NCI-H146 treated with DMSO at 0.1 percent for 48 hours (cell line): ENCODE results near the gene TAS2R14.

ENCODE experiments used
- DNase-seq: peaks from one replicate; lab custom pipeline; 2025; ENCODE audit not compliant: unreplicated experiment; lab: John Stamatoyannopoulos, UW

Gene TAS2R14

DNA sequence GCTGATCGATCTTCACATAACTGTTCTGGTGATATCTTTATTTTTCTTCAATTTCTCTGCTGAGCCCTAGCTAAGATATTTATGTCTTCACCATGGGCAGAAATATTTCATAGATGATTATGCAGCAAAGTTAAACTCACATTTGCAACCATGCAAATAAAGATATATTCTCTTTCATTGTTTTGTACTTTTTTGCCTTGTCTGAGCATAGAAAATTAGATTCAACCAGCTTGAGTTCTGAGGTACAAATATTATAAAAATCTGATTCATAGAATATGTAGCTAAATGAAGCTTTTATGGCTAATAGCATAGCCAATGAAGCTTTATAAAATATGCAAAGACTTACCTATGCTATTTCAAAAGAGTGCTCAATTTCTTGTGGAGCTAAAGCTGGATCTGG lies 29.6 kb downstream of the TAS2R14 start, which contains the start of gene TAS2R13:
TAS2R13 (minus strand) TSS at position 101 of the 400 bp plus-strand sequence. CDS start 264 bp downstream, outside the sequence.
- DNase-seq: no peak

DNA sequence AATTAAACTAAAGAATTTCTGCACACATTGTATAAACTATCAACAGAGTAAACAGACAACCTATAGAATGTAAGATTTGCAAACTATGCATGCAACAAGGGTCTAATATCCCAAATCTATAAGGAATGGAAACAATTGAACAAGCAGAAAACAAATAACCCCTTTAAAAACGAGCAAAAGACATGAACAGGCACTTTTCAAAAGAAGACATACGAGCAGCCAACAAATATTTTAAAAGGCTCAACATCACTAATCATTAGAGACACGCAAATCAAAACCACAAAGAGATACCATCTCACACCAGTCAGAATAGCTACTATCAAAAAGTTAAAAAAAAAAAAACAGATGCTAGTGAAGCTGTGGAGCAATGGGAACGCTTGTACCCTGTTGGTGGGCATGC lies 34.4 kb downstream of the TAS2R14 start:
- DNase-seq: no peak

DNA sequence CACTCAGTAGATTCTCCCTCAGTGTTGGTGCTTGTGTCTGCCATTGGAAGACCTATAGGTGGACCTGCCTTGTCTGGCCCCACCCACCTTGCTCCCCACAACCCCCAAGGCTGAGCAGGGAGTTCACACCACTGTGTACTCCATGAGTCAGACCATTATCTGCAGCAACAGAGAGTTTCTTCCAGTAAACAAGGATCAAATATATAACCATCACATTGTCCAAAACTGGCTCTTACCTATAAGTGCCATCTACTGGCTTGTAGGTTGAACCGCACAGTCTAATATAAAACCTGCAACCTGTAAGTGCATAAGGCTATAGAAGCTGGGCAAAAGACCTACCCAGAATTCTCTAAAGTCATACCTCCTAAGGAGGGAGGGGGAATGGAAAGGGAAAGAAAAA lies 37.6 kb downstream of the TAS2R14 start:
- DNase-seq: no peak

DNA sequence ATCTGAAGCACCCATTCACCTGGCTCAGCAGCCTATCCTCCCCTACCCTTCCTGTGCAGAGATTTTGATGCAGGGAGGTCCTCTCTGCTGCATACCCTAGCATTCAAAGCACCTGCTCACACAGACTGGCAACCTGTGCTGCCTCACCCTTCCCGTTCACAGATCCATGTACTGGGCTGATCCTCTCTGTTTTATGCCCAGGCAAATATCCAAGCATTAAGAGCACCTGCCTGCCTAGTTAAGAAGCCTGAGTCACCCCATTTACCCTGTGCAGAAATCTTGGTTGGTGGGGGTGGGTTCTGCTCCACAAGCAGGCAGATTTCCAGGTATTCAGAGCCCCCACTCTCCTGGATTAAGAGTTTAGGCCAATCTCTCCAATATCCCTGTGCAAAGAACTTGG lies 38.1 kb downstream of the TAS2R14 start:
- DNase-seq: no peak

DNA sequence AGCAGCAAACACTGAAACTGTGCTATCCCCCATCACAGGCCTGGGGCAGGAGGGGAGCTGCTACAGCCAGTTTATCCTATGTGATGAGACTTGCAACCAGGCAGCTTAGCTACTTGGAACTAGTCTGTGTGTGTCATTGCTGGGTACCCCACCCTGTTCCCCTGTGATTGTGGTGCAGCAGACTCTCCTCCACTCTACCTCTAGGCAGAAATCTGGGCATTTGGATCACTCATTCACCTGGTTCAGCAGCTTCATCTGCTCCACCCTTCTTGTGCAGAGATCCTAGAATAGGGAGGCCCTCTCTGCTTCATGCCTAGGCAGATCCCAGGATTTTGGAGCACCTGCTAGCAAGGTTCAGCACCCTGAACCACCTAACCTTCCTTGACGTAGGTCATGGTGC lies 38.5 kb downstream of the TAS2R14 start:
- DNase-seq: no peak

DNA sequence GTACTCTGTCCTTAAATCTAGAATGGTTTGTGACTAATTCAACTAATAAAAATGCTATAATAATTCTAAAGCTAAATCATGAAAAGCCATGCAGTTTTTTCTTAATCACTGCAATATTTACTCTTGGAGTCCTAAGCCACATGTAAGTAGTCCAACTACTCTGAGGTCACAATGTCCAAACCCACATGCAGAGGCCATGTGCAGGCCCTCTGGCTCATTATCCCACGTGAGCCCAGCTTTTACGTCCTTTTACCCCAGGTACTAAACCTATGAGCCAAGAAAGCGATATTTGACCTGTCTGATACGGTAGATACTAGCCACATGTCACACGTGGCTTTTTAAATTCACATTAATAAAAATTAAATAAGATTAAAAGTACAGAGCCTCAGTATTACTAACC lies 42.2 kb downstream of the TAS2R14 start:
- no peak for DNase-seq

DNA sequence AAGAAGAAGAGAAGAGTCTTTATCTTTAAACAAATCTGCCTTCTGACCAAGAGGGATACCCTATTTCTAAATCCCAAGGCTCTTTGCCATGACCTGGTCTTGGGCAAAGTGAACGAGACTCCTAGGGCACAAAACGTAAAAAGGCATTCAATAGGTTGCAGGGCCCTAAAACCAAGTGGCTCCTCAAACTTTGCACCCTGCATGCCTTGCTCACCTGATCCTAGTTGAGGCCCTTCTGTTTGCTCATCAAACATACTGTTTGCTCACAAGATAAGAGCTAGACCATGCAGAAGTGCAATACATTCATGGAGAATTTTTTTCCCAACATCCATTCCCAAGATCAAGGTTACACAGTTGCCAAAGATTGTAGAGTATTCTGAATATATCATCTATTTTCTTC lies 47.1 kb downstream of the TAS2R14 start:
- DNase-seq: no peak

DNA sequence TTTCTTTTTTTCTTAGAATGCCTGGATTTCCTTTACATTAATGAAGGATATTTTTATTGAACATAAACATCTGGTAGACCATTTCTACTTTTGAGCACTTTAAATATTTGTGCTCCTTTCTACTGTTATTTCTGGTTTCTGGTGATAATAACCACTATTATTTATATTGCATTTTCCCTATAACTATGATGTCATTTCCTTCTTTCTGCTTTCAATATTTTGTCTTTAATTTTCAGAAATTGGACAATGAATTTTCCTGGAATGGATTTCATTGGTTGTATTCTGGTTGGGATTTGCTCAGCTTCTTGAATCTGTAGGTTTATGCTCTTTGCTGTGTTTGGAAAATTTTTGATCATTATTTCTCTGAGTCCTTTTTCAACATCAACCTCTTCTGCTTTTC lies 49.8 kb downstream of the TAS2R14 start:
- DNase-seq: no peak
